ENCODE results near the gene IFIT1. TPM values are rescaled to one million over a fixed set of nuclear protein-coding genes. Genes with fewer than 3 reads are reported as not detected.
A peak's percentile ranks its signal among the peaks of the same experiment; 100 is the strongest.
"Not testable (repeated sequence)": the region's sequence is repeated elsewhere in the genome, so short reads cannot be mapped to it uniquely, and the experiment has no call there.

The IFIT1 gene
- total RNA-seq, 1 donor from 2014 or later, result 51.1 TPM

GRCh38 chr10:89390476-89391225 is 1.8 kb upstream of the IFIT1 start:
- no peak overlapping the region for H3K27ac ChIP-seq
- H3K36me3 ChIP-seq, result no peaks in the 10 kb centered on the region
- no peaks in the 10 kb centered on the region for H3K27me3 ChIP-seq
- ATAC-seq (no peak), DNase-seq (no peak)
- intact Hi-C loops (cut with DNase I), result no loop called here
- H3K4me1 ChIP-seq, result peaks cover 27% of the 10 kb centered on the region
- no peak overlapping the region for H3K4me3 ChIP-seq
- no peak for TF ChIP-seq CTCF (IDR thresholded peaks at IDR 0.05)
- no peaks in the 10 kb centered on the region for H3K9me3 ChIP-seq

DNA sequence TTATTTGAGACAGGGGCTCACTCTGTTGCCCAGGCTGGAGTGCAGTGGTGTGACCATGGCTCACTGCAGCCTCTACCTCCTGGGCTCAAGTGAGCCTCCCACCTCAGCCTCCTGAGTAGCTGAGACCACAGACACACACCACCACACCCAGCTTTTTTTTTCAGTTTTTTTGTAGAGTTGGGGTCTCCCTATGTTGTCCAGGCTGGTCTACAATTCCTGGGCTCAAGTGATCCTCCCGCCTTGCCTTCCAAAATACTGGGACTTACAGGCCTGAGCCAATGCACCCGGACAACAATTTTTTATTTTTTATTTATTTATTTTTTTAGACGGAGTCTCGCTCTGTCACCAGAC is 1.2 kb upstream of the IFIT1 start:
- ATAC-seq; H3K36me3 ChIP-seq; intact Hi-C loops (cut with DNase I); H3K27ac ChIP-seq; DNase-seq; H3K9me3 ChIP-seq; H3K27me3 ChIP-seq; H3K4me3 ChIP-seq: not testable (repeated sequence)
- peaks cover 27% of the 10 kb centered on the region for H3K4me1 ChIP-seq

GRCh38 chr10:89392974-89393373 is 551 bp downstream of the IFIT1 start:
- Histone ChIP-seq H3K4me1 (peaks cover 27% of the 10 kb centered on the region), H3K4me3 (peak overlapping the region; percentile 62), H3K27me3 (no peaks in the 10 kb centered on the region), H3K9me3 (no peaks in the 10 kb centered on the region), H3K27ac (peak overlapping the region; percentile 88), H3K36me3 (no peaks in the 10 kb centered on the region)
- no peak for TF ChIP-seq CTCF (IDR thresholded peaks at IDR 0.05)
- intact Hi-C loops (cut with DNase I), result no loop called here
- ATAC-seq (peak; percentile 79), DNase-seq (no peak)

DNA sequence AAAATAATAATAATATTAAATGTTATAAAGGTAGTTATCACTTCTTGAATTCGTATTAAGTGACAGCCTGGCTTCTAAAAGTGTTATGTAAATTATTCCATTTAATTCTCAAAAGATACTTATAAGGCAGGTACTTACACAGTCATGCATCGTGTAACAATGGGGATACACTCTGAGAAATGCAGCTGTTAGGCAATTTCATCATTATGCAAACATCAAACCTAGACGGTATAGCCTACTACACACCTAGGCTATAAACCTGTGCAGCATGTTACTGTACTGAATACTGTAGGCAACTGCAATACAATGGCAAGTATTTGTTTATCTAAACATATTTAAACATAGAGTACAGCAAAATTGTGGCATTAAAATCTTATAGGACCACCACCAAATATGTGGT is 1.5 kb downstream of the IFIT1 start:
- Histone ChIP-seq H3K27me3 (no peaks in the 10 kb centered on the region), H3K27ac (peak overlapping the region; percentile 88), H3K4me1 (peaks cover 27% of the 10 kb centered on the region), H3K9me3 (no peaks in the 10 kb centered on the region), H3K36me3 (no peaks in the 10 kb centered on the region), H3K4me3 (peak overlapping the region; percentile 62)
- intact Hi-C loops (cut with DNase I), result no loop called here
- ATAC-seq, result no peak
- no peak for TF ChIP-seq CTCF (IDR thresholded peaks at IDR 0.05)
- no peak for DNase-seq

GRCh38 chr10:89395141-89395540 is 2.7 kb downstream of the IFIT1 start:
- Histone ChIP-seq H3K27ac (no peak overlapping the region), H3K36me3 (no peaks in the 10 kb centered on the region), H3K9me3 (no peaks in the 10 kb centered on the region), H3K4me3 (peak overlapping the region; percentile 62), H3K4me1 (peaks cover 27% of the 10 kb centered on the region), H3K27me3 (no peaks in the 10 kb centered on the region)
- ATAC-seq (no peak), DNase-seq (no peak)
- intact Hi-C loops (cut with DNase I), result no loop called here
- TF ChIP-seq CTCF (IDR thresholded peaks at IDR 0.05), result no peak

DNA sequence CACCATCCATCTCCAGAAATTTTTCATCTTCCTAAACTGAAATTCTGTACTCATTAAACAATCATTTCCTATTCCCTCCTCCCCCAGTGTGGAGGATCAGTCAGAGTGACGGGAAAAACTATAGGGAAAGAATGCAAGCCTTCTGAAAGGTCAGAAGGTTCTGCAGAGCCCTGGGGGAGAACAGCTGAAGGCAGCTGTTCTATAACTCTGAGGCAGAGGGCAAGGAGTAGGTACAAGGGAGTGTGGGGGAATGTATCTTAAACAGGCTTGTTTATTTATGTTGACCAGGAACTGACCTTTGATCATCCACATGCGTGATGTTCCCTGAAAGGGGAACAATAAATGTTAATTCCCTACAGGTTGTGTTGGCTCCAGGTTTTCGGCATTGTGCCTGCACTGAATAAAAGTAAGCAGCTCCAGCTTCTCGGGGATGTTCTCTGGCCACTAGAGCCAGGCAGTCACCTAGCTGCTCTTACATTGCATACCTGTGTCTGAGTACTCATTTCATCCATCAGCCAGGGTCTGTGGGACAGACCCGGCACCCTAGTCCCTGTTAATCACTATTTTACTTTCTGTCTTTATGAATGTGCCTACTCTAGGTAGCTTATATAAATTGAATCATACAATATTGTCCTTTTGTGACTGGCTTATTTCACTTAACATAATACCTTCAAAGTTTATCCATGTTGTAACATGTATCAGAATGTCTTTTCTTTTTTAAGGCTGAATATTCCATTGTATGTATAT is 5.8 kb downstream of the IFIT1 start:
- TF ChIP-seq CTCF (IDR thresholded peaks at IDR 0.05), result no peak
- H3K4me3 ChIP-seq, result no peak overlapping the region
- no peaks in the 10 kb centered on the region for H3K9me3 ChIP-seq
- H3K36me3 ChIP-seq, result peaks cover 10% of the 10 kb centered on the region
- no peak overlapping the region for H3K27ac ChIP-seq
- no peaks in the 10 kb centered on the region for H3K27me3 ChIP-seq
- ATAC-seq (no peak), DNase-seq (no peak)
- intact Hi-C loops (cut with DNase I), result no loop called here
- H3K4me1 ChIP-seq, result peaks cover 17% of the 10 kb centered on the region

All from upper lobe of right lung (tissue), 1 donor.